OCI-LY3 (cell line): ENCODE results near the gene SCAF8.

Source experiments
- CTCF ChIP-seq: fragments of 200-600, 300-600 bp; sonication (generic); IDR thresholded peaks from 2 replicates; pipeline ENCODE4 v1.5.1; 2014; ENCODE audit warnings: antibody characterized with exemption, low read length, low read depth
- EZH2phosphoT487 ChIP-seq: fragments of 200-600 bp; shearing (Covaris generic); IDR thresholded peaks from 2 replicates; pipeline ENCODE4 v1.6.1; 2018; ENCODE audit warnings: antibody characterized with exemption, mixed run types, low read depth

- TF ChIP-seq CTCF (no peak), EZH2phosphoT487 (no peak)
These were observed 11.8 kb upstream of the SCAF8 start for GRCh38 chr6:154721460-154721859.
